Stimulated activated CD4-positive, alpha-beta T cell treated with anti-CD3 and anti-CD28 coated beads, Interleukin-2, amount 100 ng/mL, for 4 hours (primary cell): Measurements from ENCODE around the gene ASB10.
A peak's percentile ranks its signal among the peaks of the same experiment; 100 is the strongest.

Source experiments
- DNase-seq: peaks from one replicate; pipeline ENCODE4 v3.0.0-alpha.2; 2020; ENCODE audit warnings: low read depth

ASB10 gene

GRCh38 chr7:151186640-151187408, at the start of gene ASB10:
TSS of gene ASB10 (minus strand) at chr7:151187250. CDS start at chr7:151187130, 120 bp downstream.
- no peak for DNase-seq

- DNase-seq, result no peak
These were observed 49.4 kb upstream of the ASB10 start for GRCh38 chr7:151236406-151236805.

DNA sequence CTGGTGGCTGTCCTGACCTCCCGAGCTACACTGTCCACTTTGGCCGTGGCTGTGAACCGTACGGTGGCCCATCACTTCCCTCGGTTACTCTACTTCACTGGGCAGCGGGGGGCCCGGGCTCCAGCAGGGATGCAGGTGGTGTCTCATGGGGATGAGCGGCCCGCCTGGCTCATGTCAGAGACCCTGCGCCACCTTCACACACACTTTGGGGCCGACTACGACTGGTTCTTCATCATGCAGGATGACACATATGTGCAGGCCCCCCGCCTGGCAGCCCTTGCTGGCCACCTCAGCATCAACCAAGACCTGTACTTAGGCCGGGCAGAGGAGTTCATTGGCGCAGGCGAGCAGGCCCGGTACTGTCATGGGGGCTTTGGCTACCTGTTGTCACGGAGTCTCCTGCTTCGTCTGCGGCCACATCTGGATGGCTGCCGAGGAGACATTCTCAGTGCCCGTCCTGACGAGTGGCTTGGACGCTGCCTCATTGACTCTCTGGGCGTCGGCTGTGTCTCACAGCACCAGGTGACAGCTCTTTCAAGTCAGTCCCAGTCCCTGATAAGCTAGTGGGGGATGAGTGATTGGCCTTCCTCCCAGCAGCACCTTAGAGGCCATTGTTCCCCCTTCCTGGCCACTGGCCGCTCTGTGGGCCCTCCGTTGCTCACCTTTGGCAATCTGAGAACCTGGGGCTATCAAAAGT, 48.2 kb upstream of the ASB10 start:
- no peak for DNase-seq

DNA sequence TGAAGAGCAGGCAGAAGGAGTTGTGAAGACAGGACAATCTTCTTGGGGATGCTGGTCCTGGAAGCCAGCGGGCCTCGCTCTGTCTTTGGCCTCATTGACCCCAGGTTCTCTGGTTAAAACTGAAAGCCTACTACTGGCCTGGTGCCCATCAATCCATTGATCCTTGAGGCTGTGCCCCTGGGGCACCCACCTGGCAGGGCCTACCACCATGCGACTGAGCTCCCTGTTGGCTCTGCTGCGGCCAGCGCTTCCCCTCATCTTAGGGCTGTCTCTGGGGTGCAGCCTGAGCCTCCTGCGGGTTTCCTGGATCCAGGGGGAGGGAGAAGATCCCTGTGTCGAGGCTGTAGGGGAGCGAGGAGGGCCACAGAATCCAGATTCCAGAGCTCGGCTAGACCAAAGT, 46.8 kb upstream of the ASB10 start:
- no peak for DNase-seq

DNA sequence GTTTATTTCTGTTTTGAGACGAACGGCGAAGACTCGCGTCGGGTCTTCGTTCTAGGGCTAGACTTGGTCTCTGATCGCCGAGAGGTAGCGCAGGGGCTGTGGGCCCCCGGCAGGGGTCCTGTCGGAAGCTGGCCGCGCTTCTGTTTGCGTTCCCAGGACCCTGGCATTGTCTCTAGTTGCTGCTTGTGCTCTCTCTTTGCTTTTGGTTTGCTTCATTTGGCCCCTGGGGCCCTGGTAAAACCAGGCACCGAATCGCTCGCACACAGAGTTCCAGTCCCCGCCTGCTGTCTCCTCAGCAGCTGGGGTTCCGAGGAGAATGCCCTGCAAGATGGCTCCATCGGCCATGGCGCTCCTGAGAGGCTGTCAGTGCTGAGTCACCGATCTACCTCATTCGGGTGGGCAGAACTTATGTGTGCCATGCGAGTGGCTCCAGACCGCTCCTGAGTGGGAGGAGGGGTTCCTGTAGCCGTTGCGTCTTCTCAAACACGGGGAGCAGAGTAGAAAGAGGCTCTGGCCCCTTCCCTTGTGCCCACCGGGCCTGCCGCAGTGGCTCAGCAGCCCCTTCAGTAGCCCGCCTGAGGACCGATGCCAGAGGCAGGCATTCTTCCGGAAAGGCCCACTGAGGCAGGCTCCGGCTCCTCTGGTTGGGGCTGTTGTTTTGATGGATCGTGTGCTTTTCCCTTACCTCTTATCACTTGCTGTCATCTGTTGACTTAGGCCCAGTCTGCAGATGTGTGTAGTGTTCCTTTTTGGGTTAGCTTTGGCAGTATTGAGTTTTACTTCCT, 46.1 kb upstream of the ASB10 start:
- DNase-seq, result peak; percentile 75

DNA sequence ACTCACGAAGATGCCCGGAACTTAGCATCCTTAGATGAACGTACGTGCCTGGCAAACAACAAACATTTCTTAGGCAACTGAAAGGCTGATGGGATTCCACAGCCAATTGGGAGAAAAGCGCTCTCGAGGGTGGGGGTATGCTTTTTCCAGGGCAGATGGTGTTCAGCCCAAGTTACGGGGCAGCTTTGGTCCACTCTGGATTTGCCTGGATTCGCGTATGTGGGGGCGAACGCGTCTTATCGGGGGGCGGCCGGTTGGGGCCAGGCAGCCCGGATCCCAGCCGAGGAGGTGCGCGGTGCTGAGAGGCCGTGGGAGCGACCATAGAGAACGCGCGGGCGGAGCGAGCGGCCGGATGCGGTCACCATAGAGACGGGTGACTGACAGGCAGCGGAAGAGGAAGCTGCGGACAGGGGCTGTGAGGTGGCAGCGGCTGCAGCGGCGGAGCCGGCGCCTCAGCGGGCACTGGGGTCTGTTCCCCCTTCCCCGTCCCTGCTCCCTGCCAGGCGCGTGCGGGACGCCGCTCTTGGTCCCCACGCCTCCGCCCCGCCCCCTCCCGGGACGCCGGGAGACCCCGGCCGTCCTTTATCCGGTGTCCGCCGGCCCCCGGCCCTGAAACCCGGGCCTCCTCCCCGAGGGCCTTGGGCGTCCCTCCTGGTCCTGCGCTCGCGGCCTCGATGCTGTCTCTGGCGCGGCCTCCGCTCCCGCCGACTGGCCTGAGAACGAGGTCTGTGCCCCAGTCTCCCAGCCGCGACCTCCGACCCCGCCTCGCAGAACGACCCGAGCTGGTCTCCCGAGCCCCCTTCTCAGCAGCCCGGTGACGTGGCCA, 45.3 kb upstream of the ASB10 start, which contains the start of gene CHPF2:
Gene CHPF2 (plus strand): TSS at position 393 of the 826 bp plus-strand sequence. CDS start 1,529 bp downstream, outside the sequence.
- DNase-seq, result peak; percentile 84

GRCh38 chr7:151231080-151231479, 44.0 kb upstream of the ASB10 start:
- DNase-seq, result no peak

DNA sequence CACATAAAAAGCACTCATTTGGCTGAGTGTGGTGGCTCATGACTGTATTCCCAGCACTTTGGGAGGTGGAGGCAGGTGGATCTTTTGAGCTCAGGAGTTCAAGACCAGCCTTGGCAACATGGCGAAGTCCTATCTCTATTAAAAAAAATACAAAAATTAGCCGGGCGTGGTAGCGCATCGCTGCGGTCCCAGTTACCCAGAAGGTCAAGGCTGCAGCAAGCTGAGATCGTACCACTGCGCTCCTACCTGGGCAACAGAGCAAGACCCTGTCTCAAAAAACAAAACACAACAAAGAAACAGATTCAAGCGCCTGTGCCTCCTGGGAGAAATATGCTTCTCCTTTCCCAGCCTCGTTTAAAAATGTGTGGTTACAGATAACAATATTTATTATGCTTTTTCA, 42.2 kb upstream of the ASB10 start:
- no peak for DNase-seq

GRCh38 chr7:151228024-151228866, 41.2 kb upstream of the ASB10 start:
- no peak for DNase-seq

DNA sequence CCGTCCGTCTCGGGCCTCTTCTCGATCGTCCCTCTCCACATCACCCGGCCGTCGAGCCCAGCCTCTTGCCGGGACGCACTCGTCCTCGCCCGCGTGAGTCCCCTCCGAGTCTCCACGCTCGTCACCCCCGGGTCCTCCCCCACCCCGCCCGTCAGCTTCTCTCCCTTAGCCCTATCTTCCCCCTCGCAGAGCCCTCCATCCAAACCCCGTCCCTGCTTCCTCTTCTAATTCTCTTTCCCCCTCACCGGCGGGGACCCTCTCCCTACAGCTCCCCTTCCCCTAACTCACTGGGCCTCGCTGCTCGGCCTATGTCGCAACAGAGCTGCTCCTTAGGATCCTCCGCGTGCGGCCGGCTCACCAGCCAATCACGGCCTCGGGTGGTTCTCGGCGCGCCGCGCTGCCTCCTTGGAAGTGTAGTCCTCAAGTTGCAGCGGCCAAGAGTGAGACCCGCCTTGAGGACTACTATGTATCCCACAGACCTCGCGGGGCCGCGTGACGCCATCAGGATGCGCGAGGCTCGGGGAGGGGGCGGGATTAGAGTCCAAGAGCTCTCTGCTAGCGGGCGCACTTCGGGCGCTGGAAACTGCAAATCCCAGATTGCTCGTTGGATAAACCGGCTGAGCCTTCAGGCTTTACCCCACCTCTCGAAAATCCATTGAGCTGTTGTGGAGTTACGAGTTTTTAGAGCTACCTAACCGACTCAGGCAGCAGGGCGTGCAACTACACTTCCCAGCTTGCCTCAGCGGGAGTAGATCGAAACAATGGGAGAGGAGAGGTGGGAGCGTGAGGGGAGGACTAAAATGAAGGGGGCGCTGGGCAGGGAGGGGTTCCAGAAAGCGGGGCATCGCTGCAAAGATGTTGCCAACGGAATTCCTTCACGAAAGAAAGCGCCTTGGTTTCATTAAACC, 40.1 kb upstream of the ASB10 start, which contains the start of gene ABCF2:
Gene ABCF2 (minus strand): TSS at position 331 of the 908 bp plus-strand sequence. CDS start 747 bp downstream, outside the sequence.
- peak; percentile 97 for DNase-seq

- no peak for DNase-seq
These were observed 39.5 kb upstream of the ASB10 start for GRCh38 chr7:151226560-151226874.

DNA sequence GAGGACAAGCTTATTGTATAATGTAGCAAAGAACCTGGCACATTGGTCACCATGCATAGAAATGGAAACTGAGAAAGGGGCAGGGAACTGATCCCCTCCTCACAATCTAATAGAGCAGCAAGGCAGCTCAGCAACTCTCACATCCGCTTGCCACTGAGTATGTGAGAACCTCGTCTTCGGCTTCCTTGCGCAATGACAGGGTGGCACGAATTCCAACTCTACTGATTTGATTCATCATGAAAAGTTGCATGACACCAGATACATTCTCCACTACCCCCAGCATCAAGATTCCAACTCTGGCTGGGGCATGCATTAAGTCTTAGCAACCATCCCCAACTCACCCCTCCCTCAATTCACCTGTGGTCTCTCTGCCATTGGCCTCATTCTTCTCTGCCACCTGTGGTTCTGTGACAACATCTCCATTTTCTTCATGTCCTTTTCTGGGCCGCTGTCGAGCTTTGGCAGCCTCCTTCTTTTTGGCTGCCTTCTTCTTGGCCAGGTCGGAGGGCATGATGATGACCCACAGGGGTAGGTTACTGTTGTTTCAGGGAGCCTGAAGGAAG, 39.0 kb upstream of the ASB10 start:
- no peak for DNase-seq

- DNase-seq, result no peak
These were observed 36.7 kb upstream of the ASB10 start for GRCh38 chr7:151223728-151224127.

GRCh38 chr7:151218170-151218569, 31.1 kb upstream of the ASB10 start:
- no peak for DNase-seq

DNA sequence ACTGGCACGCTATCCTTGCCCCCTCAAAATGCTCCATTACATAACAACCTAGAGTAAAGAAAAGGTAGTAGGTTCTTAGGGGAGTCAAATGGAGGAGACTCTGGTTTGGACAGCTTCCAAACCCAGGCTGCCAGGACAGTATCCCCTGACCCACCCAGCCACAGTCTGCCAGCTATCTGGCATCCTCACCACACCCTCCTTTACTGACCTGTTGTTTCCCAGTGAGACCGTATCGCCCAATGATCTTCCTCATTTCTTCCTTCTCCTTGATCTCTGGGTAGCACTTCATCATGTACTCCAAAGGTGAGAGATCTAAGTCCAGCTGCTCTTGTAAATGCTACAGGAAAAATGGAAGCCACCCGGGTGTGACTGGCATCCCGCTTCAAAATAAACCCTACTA, 28.3 kb upstream of the ASB10 start:
- no peak for DNase-seq

DNA sequence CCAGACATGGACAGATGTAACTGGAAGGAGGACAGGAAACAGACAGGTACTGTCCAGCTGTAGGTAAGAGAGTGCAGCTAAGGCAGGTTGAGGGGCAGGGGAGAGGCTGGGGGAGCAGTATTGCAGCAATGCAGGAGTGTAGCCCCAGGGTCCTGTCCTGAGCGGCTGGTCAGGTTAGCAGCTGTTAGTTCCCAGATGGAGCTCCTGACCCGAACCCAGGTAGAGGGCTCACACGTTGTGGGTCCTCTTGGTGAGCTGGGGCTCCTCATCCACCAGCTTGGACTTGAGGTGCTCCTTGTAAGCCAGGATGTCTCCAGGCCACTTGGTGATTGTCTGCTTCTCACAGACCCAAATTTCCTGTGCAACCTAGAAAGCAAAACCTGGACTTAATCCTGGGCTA, 26.8 kb upstream of the ASB10 start:
- DNase-seq, result no peak

DNA sequence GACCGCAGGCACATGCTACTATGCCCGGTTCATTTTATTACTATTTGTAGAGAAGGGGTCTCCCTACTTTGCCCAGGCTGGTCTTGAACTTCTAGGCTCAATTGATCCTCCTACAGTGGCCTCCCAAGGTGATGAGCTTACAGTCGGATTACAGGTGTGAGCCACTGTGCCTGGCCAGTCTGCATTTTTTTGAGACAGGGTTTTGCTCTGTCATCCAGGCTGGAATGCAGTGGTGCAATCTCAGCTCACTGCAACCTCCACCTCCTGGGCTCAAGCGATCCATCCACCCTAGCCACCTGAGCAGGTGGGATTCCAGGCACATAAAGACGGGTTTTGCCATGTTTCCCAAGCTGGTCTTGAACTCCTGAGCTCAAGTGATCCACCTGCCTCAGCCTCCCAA, 25.6 kb upstream of the ASB10 start:
- DNase-seq, result no peak

GRCh38 chr7:151211155-151211772, 24.2 kb upstream of the ASB10 start:
- DNase-seq, result no peak
